Gastrocnemius medialis (tissue), 4 donors: Measurements from ENCODE around the gene PCNA.

ENCODE experiments used
- POLR2A ChIP-seq, 2 donors: fragments of 450-650 bp; IDR thresholded peaks; one replicate each; pipeline ENCODE4 v1.6.1; 2017; ENCODE audit warnings: antibody characterized with exemption in 2 of 2, mild to moderate bottlenecking in 2 of 2, moderate library complexity in 2 of 2
- TF ChIP-seq, protein P1 (sequence below), 5 experiments: fragments of 450-650 bp in 3 of 5; fragments of 200-600 bp in 2 of 5; sonication (generic) in 2 of 5; IDR thresholded peaks in 4 of 5; conservative IDR thresholded peaks in 1 of 5; 1 replicate in 4 of 5; 2 replicates in 1 of 5; pipeline ENCODE4 v1.5.1; 2016 to 2019; ENCODE audit warnings: antibody characterized with exemption in 5 of 5, mild to moderate bottlenecking in 3 of 5, moderate library complexity in 3 of 5

GRCh38 chr20:5155404-5155803 is 35.6 kb upstream of the PCNA start:
- TF ChIP-seq, protein P1, sequence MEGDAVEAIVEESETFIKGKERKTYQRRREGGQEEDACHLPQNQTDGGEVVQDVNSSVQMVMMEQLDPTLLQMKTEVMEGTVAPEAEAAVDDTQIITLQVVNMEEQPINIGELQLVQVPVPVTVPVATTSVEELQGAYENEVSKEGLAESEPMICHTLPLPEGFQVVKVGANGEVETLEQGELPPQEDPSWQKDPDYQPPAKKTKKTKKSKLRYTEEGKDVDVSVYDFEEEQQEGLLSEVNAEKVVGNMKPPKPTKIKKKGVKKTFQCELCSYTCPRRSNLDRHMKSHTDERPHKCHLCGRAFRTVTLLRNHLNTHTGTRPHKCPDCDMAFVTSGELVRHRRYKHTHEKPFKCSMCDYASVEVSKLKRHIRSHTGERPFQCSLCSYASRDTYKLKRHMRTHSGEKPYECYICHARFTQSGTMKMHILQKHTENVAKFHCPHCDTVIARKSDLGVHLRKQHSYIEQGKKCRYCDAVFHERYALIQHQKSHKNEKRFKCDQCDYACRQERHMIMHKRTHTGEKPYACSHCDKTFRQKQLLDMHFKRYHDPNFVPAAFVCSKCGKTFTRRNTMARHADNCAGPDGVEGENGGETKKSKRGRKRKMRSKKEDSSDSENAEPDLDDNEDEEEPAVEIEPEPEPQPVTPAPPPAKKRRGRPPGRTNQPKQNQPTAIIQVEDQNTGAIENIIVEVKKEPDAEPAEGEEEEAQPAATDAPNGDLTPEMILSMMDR (IDR thresholded peaks at IDR 0.05 in 4 of 5, conservative IDR thresholded peaks at IDR 0.05 in 1 of 5) = no peak
- no peak for TF ChIP-seq POLR2A (IDR thresholded peaks at IDR 0.05)
